Globus pallidus (tissue), 1 donor: Measurements from ENCODE around the gene CCN5.
"Not testable (repeated sequence)": the region's sequence is repeated elsewhere in the genome, so short reads cannot be mapped to it uniquely, and the experiment has no call there.

Experiments used
- DNase-seq: peaks from one replicate; pipeline ENCODE4 v3.0.0-alpha.2; 2015; ENCODE audit warnings: low spot score

The CCN5 gene

DNA sequence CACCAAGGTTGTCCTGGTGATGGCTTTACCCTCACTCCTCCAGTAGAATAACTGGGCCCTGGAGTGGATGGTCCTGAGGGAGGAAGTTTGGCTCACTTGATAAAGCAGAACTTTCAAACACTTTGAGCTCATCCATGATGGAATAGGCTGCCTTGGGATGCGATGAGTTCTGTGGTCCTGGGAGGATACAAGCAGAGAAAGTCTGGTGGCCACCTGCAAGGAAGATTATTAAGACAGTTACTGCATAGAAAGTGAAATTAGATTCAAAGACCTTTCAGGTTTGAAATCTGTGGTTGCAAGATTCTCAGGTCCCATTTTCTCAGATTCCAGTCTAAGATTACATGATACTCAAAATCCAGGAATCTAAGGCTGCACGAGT lies 19.9 kb upstream of the CCN5 start:
- no peak for DNase-seq

DNA sequence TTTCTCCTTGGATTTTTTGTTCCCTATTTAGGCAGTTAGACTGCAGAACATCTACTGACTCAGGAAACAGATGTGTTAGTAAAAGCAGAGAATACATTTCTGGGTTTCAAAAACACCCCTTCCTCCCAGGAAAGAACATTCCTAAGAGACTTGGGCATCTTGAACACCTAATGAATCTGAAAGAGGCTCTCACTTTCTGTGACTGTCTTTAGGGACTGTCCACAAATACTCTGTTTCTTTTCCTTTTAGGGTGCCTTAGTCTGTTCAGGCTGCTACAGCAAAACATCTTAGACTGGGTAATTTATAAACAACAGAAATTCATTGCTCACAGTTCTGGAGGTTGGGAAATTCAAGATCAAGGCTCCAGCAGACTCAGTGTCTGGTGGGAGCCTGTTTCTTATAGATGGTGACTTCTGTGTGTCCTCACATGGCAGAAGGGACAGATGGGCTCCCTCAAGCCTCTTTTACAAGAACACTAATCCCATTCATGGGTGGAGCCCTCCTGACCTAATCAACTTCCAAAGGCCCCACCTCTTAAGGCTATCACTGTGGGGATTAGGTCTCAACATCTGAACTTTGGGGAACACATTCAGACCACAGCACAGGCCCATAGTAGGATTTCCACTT lies 19.4 kb upstream of the CCN5 start:
- no peak for DNase-seq

DNA sequence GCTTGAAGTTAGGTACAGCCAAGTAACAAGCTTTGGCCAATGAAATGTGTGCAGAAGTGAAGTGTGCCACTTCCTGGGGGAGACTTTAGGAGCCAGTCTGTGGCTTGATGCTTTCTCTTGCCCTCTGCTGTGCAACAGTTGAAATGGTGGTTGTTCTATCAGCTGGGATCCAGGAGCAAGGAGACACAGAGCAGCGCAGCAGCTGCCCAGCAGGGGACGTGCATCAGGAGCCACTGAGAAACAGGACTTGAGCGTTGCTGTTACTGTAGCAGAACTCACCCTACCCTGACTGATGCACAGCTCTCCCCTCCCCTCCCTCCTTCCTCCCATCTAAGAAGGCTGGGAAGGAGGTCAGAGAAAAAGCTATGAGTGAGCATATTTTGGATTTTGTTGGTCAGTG lies 18.9 kb upstream of the CCN5 start:
- DNase-seq, result no peak

DNA sequence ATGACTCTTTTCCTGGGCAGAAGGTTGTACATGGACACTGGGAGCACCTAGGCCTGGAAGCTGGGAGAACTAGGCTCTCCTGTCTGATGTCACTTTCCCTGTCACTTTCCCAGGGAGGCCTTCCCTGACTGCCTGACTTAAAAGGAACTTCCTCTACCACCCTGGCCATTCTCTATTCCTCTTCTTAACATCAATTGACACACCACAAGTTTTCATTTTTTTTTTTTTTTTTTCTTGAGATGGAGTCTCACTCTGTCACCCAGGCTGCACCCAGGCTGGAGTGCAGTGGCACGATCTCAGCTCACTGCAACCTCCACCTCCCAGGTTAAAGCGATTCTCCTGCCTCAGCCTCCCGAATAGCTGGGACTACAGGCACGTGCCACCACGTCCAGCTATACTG lies 18.1 kb upstream of the CCN5 start:
- not testable (repeated sequence) for DNase-seq

DNA sequence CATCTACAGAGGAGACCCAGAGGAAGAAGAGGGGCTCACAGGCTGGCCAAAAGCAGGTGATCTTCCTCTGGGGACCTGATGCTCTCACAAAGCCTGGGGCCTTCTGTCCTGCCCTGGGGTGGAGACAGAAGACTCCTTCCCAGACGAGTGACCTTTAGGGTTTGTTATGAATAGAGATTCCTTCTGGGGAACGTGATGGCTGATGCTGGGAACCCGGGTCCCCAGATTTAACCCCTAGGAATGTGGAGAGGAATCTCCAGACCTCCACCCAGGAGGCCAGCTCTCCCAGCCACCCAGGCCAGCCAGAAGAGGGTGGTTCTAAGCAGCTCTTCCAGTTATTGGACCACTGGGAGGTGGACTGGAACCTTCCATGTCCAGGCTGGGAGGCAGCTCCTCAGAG lies 16.8 kb upstream of the CCN5 start:
- DNase-seq, result no peak

DNA sequence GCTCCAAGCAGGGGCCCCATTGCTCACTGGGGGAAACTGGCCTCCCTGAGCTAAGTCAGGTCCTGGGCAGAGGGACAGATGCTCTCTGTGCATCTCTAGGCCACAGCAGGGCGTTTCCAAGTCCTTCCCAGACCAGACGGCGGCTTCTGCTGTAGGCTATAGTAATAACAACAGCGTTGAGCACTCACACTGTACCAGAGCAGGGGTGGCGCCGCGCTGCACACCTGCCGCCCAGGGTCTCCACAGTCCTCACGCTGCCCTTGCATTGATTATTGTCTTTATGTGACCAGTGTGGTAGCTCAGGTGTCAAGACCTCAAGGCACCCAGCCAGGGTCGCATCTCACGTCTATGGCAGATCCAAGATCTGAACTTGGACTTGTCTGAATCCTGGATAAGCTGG lies 14.9 kb upstream of the CCN5 start:
- no peak for DNase-seq

DNA sequence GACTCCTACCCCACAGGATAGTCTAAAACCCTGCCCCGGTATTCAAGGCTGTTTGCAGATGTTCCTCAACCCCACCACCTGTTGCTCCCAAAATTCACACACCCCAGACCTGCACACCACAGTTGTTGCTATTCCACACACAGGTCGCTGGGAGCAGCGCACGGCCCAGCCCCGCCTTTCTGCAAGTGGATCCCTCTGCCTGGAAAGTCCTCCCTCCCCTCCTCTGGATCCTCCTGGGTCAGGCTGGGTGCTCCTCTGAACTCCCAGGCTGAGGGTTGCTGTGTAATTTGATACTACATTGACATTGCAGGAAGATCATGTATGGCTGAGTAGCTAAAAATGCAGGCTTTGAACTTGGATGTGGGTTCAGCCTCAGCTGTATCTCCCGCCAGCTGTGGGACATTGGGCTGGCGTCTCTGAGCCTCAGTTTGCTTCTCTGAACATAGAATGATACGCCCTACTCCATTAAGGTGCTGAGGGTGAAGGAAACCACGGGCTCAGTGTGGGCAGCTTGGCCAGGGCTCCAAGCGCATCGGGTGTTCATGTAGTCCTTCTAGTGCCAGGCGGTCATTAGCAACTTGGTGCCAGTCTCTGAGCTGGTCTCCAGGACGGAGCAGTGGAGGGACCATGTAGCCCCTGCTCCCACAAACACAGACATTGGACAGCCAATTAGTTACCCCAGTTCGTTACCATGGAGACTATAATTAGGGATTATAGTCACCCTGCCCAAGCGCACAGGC lies 13.9 kb upstream of the CCN5 start:
- DNase-seq, result no peak

DNA sequence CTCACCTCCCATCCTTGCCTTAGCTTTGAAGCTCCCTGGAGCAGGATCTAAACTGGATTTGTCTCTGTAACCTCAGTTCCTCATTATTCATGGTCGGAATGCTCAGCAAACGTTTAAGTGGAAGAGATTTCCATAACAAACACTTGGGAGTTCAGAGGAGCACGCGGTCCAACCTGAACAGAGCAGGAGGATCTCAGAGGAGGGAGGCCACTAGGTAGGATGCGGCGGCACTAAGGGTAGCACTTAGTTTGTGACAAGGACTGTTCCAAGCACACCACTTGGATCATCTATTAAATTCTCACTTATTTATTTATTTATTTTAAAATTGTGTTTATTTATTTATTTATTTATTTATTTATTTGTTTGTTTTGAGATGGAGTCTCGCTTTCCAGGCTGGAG lies 13.3 kb upstream of the CCN5 start:
- no peak for DNase-seq

DNA sequence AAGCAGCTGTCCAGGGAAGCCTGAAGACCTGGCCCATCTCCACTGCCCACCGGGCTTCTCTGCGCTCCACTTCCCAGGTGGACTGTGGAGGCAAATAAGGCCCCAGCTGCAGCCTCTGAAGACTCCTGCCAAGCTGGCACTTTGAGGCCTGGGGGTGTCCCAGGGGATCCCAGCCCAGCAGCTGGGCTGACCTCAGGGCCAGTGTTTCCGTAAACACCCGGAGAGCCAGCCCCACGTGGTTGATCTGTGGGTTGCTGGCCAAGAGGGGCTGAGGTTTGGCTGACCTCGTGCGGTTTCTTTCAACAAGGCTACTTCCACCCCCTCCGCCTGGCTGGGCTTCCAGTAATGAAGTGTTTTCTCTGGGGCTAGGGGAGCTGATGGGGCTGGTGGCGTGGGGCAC lies 12.4 kb upstream of the CCN5 start:
- peak; percentile 93 for DNase-seq

DNA sequence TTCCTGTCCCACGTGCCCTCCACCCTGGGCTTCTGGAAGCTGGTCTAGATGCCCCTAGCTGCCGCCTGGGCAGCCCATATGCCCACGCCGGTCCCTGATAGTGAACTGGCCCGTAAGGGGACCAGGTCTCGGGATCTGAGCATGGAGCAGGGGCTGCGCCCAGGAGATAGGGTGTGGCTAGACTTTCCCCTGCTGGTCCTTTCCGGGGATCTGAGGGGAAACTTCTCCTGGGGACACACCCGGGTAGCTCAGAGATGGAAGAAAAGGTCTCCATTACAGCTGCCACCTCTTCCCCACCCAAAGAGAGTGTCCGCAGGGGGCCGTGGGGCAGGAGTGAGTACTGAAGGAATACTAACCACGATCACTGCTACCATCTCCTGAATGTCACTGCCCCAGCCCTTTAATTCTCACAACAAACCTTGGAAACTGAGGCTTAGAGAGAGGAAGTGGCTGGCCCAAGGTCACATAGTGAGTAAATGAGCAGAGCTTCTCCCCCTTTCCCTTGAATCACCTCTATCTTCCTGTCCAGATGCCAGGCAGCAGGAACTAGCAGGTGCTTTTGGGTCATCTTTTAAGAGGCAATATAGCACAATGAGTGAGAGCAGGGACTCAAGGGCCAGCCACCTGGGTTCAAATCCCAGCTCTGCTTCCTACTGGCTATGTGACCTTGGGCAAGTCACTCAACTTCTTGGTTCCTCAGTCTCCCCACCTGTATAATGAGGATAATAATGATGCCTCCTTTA lies 11.8 kb upstream of the CCN5 start:
- DNase-seq, result no peak

DNA sequence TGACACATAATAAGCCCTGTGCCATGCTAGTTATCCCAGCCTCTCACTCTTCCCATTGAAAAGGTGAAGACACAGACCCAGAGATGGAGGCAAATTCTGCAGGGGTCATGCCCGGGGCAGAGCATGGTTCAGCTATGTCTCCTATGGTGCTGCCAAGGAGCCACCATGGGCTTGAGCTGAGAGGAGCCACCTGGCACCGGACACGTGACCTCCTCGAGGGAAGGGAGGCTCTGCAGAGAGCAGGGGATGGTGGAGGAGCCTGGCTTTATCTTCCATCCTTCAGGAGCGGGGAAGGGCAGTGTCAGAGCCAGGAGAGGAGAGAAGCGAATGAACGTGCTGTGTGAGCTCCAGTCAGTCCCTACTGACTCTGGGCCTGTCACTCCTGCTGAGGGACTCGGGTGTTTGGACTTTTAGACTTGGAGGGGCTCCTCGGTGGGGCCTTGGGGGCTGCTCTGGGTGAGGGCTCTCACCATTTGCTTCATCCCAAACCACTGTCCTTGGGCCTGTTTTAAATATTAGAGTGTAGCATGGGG lies 11.1 kb upstream of the CCN5 start:
- DNase-seq, result no peak

DNA sequence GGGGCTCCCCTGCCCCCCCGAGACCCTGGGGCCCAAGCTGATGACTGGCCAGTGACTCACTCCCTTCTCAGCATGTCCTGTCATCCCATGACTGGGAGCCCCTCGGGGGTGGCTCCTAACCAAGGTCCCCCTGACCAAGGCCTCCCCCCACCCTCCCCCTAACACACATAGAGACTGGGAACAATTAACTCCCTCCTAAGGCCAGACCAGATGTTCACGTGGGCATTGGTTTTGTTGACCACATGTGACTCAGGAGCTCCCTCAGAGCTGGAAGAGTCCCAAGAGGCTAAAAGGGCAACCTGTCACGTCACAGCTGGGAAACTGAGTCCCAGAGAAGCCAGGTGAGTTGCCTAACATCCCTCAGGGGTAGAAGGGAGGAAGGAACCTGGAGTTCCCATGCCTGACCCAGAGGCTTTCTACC lies 10.6 kb upstream of the CCN5 start:
- DNase-seq, result no peak

DNA sequence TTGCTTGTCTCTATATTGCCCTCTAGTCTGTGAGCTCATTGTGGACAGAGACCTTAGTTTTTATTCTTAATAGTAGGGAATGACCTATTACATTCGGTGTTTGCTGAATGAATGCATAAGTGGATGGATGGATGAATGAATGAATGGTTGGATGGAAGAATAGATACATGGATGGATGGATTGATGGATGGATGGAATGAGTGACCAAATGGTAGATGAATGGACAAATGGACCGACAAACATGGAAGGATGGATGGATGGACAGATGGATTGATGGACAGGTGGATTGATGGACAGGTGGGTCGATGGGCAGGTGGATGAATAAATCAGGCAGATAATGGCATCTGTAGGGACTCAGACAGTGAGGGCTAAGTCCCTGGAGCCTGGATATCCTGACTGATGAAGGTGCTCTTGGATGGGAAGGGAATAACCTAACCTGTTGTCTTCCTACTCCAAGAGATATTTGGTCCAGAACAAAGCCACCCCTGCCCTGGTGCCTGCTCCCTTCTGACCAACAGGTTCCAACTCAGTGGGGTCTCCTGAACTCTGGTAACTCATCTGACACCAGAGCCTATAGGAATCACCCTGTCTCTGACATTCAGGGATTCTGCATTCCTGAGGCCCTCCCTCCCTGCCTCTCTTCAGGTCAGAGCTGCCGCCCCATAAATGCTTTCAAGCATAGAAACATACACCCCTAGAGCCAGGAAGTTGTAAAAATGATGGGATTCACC lies 9.6 kb upstream of the CCN5 start:
- no peak for DNase-seq

DNA sequence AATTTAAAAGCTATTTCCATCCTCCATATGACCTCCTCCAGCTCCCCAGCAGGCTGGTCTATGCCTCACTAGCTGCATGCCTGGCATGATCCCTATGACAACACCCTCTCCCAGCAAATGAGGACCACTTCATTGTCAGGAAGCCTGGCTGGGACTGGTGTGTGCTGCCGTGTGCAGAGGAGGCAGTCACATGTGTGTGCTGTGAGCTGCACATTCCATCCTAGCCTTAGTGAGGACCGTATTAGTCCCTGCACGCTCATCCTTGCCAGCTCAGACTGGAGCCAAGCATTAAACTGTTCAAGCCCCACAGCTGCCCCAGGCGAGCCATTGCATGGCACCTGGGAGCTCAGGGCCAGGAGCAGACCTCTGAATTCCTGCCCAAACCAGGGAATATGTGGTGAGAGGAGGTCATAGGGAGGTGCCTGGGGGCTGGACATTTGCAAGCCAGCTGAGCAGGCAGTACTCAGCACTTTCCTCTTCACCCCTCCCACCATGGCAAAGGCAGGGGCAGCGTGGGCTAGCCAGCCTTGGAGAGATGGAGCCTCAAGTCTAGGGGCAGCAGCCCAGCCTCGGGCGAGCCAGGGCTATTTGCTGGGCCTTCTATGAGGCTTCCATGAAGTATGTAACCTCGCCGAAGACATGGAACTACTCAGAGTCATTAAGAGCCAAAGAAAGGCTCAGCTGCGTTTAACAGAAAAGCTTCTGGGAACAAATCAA lies 8.7 kb upstream of the CCN5 start:
- no peak for DNase-seq

DNA sequence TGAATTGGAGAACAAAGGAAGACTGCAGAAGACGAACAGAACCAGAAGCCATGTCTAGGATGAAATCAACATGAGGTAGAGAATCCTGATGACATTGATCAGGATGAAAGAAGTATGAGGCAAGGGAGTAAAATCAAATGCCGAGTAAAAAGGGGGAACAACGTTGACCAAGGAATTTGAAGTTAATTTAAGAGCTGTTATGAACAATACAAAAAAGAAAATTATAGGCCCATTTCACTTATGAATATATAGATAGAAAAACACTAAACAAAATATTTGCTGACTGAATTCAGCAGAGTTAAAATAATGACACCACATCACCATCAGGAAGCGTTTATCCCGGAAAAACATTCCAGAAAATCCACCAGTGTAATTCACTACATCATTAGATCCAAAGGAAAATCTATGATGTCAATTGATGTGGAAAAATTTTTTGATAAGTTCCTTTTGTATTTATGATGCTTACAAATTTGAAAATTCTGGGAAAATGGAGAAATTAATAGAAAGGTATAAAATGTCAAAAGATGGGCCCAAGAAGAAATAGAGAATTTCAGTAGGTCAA lies 8.1 kb upstream of the CCN5 start:
- no peak for DNase-seq

DNA sequence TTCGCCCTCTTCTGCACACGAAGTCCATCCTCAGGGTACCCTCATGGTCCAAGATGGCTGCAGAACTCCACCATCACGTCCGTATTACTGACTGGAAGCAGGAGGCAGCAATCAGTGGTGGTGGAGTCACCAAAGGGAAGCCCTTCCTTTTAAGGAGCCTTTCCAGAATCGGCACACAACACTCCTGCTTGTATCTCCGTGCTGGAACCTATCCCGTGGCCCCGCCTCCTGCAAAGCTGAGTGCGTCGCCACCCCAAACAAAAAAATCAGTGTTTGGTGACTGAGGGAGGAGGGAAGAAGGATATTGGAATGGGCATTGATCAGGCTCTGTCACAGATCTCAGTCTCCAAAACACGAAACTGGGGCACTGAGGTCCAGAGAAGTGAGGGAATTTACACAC lies 5.8 kb upstream of the CCN5 start:
- no peak for DNase-seq

DNA sequence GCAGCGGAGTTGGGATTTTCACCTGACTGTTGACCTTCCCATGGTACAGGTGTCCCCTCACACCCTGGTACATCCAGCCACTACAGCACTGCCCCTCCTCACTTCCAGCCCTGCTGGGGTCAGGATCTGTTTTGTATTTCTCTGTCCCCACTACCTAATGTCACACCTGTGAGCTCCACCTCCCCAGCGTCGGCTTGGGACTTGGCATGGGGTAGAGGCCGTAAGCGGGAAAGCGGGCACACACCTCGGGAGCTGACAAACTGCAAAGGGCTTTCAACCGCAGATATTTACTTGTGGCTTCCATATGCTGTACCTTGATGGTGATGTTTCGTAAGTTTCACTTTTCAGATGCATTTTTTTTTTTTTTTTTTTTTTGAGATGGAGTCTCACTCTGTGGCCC lies 5.4 kb upstream of the CCN5 start:
- DNase-seq, result no peak

DNA sequence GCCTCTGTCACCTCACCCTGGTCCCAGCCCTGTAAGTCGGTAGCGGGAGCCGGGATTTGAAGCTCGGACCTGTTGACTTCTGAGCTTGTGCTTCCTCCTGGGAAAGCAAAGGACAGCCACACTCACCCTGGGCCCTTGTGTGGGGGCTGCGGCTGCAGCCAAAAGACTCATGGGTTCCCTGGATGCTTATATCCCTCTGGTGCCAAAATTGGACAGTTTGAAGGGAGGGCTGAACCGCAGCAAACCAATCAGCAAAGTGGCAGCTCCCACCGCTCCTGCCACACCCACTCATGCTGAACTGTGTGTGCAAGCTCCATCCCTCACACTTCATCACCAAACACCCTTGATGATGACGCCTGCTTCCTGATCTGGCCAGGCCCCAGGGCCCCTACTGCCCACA lies 3.9 kb upstream of the CCN5 start:
- no peak for DNase-seq

DNA sequence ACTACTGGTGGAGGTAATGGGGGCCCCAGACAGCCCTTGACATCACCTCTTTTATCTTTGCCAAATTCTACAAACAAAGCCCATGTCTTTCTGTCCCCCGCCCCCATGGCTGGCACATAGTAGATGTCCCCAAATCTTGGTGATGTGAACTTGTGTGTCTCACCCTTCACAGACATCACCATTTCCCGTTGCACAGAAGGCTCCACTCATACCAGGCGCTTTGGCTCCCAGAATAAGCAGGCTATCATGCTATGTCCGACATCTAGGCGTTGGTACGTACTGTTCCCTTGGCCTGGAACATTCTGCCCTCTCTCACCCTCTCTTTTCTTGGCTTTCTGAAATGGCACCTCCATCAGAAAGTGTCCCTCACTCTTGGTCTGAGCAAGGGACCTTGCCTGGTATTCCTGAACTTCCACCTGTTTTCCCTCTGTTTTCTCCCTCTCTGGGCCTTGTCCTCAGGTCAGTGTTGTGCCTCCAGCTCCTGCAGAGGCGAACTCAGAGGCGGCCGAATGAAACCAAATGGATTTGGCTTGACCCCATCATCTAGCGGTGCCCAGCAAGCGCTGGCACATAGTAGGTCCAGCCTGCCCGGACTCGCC lies 968 bp upstream of the CCN5 start:
- no peak for DNase-seq

DNA sequence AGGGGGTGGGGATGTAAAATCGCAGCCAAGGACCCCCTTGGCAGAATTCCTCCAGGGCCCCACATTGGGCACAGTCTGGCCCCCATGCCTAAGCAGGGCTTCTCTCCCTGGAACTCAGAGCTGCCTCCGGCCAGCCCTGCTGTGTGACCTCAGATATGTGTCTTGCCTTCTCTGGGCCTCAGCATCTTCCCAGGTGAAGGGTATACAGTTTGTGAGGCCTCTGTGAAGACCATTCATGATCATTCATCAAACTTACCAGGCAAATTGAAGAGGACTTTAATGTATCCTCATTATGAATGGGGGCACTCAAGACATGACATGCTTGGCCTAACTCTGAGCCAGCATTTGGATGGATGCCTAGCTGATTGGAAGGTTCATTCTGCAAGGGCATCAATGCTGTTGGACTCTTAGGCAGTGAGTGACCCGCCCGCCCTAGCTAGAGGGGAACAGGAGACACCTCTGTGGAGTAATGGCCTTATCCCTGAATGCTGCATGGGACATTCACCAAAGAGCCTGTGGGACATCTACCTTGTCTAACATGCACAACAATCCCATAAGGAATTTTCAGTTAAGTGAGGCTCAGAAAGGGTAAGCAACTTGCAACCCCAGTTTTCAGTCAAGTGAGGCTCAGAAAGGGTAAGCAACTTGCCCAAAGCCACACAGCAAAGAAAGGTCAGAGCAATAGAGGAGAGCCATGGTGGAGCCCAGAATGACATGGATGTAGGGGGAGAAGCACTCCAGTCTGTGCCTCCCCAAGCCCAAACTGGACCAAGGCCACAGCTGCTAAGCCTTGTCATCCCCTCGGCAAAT lies 535 bp downstream of the CCN5 start:
- DNase-seq, result no peak
